GM12864 (cell line): ENCODE measurements around the gene ZNF606.

ENCODE experiments used
- DNase-seq: peaks from one replicate; pipeline ENCODE4 v3.0.0-alpha.2; 2011; ENCODE audit warnings: low read depth
- H3K4me3 ChIP-seq: 2 replicates; pipeline ENCODE4 v1.5.1; 2011; ENCODE audit warnings: mild to moderate bottlenecking, low read depth, low read length, control low read depth
- TF ChIP-seq, protein P1 (sequence below): IDR thresholded peaks from 2 replicates; pipeline ENCODE4 v1.5.1; 2011; ENCODE audit warnings: low read depth, mild to moderate bottlenecking, moderate library complexity, low read length, control low read depth, inconsistent platforms; ENCODE audit errors: missing control alignments

ZNF606 gene

DNA sequence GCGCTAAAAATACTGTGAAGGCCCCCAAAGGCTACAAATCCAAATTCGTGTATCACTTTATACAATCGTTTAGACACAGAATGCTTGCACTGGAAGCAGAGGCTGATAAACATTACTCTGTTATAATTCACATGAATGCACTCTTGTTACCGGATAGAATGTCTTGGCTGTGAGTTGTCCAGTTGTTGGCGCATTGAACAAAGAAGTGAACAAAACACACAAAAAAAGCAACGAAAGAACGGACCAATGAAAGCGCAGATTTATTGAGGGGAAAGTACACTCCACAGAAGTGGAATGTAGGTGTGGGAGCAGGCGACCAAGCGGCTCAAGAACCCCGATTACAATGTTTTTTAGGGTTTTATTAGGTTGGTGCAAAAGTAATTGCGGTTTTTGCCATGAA is 66.9 kb downstream of the ZNF606 start:
- DNase-seq, result no peak
- TF ChIP-seq, protein P1, sequence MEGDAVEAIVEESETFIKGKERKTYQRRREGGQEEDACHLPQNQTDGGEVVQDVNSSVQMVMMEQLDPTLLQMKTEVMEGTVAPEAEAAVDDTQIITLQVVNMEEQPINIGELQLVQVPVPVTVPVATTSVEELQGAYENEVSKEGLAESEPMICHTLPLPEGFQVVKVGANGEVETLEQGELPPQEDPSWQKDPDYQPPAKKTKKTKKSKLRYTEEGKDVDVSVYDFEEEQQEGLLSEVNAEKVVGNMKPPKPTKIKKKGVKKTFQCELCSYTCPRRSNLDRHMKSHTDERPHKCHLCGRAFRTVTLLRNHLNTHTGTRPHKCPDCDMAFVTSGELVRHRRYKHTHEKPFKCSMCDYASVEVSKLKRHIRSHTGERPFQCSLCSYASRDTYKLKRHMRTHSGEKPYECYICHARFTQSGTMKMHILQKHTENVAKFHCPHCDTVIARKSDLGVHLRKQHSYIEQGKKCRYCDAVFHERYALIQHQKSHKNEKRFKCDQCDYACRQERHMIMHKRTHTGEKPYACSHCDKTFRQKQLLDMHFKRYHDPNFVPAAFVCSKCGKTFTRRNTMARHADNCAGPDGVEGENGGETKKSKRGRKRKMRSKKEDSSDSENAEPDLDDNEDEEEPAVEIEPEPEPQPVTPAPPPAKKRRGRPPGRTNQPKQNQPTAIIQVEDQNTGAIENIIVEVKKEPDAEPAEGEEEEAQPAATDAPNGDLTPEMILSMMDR, result no peak
- no peak overlapping the region for H3K4me3 ChIP-seq

DNA sequence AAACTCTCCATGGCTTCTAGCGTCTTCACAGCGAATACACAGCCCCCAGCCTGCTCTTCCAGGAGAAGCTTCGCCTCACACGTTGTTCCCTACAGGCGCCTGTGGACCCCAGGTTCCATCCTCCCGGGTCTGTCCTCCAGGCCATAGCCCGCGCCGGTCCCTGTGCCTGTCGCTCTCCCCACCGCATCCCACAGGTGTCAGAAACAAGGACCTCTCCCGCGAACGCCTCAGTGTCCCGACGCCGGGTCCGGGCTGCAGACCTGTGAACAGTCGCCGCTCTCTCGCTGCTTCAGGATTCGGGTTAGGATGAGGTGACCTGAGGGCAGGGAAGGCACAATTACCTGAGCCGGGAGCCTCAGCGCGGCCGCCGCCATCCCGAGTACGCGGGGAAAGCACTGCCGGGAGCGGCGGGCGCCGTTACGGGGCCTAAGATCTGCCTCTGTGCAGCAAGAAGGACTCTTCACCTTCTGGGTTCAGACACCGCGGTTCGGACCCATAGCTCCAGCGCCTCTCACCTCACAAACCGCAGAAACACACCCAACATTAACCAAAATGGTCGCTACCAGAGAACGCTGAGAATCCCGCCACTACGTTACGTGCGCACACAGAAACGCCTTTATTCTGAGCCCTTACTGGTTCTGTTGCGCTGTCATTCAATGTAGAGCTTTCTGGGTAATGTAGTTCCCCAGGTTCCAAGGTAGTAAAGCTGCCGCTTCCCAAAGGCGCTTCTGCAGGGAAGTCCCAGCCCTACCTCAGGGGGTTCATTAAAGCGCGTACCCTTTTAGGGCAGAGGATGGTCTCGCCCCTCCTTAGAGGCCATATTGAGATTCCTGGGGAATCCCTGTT is 67.6 kb downstream of the ZNF606 start, which contains the start of gene ZNF418:
TSS of gene ZNF418 (minus strand) at position 583 of the 846 bp plus-strand sequence. CDS start 1,580 bp downstream, outside the sequence.
- peak; percentile 41 for DNase-seq
- TF ChIP-seq, protein P1, result no peak
- peak within 1 kb of the TSS; percentile 55 for H3K4me3 ChIP-seq

DNA sequence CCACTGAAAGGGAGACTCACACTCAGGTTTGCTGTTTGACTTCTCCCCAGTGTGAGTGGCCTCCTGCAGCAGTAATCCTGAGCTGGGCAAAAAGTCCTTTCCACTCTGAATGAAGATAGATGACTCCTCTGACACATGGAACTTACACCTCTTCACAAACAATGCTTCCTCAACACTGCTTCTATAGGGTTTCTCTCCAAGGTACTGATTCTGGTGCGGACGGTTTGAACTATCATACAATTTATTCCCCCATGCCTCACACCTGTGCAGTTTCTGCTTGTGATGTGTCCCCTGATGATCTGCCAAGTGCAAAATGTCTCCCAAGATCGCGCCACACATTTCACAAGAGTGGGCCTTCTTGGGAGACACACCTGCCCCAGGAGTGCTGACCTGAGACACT is 75.0 kb downstream of the ZNF606 start:
- TF ChIP-seq, protein P1, result no peak
- DNase-seq, result no peak
- H3K4me3 ChIP-seq, result no peak overlapping the region
